ENCODE data around the gene OGDHL. TPM values are rescaled to one million over a fixed set of nuclear protein-coding genes. Genes with fewer than 3 reads are reported as not detected.
"Not testable (repeated sequence)": the region's sequence is repeated elsewhere in the genome, so short reads cannot be mapped to it uniquely, and the experiment has no call there.

The OGDHL gene
- total and polyA plus RNA-seq, 5 donors = 3.6 to 12.1 (median 8.3) TPM

DNA sequence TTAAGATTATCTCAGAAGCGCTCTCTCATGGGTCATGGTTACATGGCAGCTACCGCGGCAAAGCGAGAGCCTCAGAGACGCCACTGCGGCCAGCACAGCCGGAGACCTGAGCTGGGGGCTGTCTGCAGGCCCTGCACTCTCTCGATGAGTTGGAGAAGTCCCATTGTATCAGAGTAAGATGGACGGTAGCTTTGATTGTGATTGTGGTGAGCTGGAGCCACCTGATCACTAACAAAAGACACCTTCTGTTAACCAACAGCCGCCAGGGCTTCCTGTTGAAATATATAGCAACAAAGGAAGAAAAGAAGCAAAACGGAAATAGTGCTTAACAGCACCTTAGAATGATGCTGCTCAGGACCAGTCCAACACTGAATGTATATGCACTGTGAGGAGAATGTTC is 8.9 kb upstream of the OGDHL start:
- ATAC-seq; intact Hi-C loops (cut with DNase I); H3K4me1 ChIP-seq (ENCODE audit: control insufficient read depth, insufficient read depth, low read length); DNase-seq; H3K27ac ChIP-seq (ENCODE audit: low read length); H3K9me3 ChIP-seq (ENCODE audit: control insufficient read depth, low read length); H3K4me3 ChIP-seq (ENCODE audit: low read length); H3K27me3 ChIP-seq (ENCODE audit: control insufficient read depth, insufficient read depth): not testable (repeated sequence)
- 37% methylated on average over 11 of the region's 11 CpGs for WGBS

DNA sequence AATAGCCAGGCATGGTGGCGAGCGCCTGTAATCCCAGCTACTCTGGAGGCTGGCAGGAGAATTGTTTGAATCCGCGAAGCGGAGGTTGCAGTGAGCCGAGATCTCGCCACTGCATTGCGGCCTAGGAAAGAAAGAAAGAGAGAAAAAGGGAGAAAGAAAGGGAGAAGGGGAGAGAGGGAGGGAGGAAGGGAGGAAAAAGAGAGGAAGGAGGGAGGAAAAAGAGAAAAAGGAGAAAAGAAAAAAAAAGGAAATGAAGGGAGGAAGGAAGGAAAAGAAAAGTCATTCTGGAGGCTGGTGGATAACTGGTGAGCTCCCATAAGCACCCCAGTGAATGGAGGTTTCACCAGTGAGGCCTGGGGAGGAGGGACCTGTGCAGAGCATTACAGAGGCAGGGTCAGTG is 7.6 kb upstream of the OGDHL start:
- intact Hi-C loops (cut with DNase I) = no loop called here
- Histone ChIP-seq H3K4me1 (ENCODE audit: control insufficient read depth, insufficient read depth, low read length) (no peaks in the 10 kb centered on the region), H3K27ac (ENCODE audit: low read length) (no peak overlapping the region), H3K4me3 (ENCODE audit: low read length) (no peak overlapping the region), H3K9me3 (ENCODE audit: control insufficient read depth, low read length) (no peaks in the 10 kb centered on the region), H3K27me3 (ENCODE audit: control insufficient read depth, insufficient read depth) (peaks cover 7% of the 10 kb centered on the region)
- DNase-seq (no peak), ATAC-seq (no peak)
- WGBS = 98% methylated on average over 8 of the region's 8 CpGs

DNA sequence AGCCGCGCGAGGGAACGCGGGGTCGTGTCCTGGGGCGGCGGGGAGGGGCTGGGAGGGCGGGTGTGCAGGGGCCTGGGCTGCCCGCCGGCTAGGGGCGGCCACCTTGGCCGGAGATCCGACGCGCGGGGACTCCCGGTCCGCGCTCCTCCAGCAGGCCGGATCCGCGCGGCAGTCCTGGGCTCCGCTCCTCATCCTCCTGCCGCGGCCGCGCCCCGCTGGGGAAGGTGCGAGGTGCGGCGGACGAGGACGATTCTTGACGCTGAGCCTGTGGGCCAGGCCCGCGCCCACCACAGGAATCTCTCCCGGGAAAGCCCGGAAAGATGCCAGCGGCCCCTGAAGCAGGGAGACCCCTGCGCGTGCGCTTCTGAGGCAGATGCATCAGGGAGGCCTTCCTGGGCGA is 6.6 kb upstream of the OGDHL start:
- intact Hi-C loops (cut with DNase I) = no loop called here
- DNase-seq (no peak), ATAC-seq (peak in 1 of 2 donors; percentile 40)
- H3K27me3 ChIP-seq (ENCODE audit: control insufficient read depth, insufficient read depth) = peaks cover 7% of the 10 kb centered on the region
- H3K4me1 ChIP-seq (ENCODE audit: control insufficient read depth, insufficient read depth, low read length) = no peaks in the 10 kb centered on the region
- H3K4me3 ChIP-seq (ENCODE audit: low read length) = no peak overlapping the region
- no peak overlapping the region for H3K27ac ChIP-seq (ENCODE audit: low read length)
- 4% methylated on average over 45 of the region's 45 CpGs for WGBS
- H3K9me3 ChIP-seq (ENCODE audit: control insufficient read depth, low read length) = no peaks in the 10 kb centered on the region

DNA sequence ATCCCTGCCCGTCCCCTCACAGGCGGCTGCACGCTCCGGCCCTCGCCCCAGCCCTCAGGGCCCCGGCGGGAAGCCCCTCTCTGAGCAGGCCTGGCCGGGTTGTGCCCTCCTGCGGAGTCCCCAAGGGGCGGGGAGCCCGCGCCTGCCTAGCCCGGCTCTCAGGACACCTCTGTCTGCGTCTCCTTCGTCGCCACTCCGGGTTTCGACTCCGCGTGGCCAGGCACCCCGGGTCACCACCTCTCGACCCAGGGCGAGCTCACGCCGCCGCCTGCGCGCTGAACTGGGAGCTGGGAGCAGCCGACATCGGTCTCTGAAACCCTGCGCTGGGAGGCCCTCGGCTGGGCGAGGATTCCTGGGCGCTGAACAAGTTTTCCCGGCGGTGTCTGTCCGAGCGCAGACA is 6.2 kb upstream of the OGDHL start:
- Histone ChIP-seq H3K27ac (ENCODE audit: low read length) (no peak overlapping the region), H3K27me3 (ENCODE audit: control insufficient read depth, insufficient read depth) (peaks cover 7% of the 10 kb centered on the region), H3K9me3 (ENCODE audit: control insufficient read depth, low read length) (no peaks in the 10 kb centered on the region), H3K4me1 (ENCODE audit: control insufficient read depth, insufficient read depth, low read length) (no peaks in the 10 kb centered on the region), H3K4me3 (ENCODE audit: low read length) (no peak overlapping the region)
- intact Hi-C loops (cut with DNase I) = no loop called here
- WGBS = 4% methylated on average over 38 of the region's 38 CpGs
- peak in 1 of 2 donors; percentile 36 for ATAC-seq
- DNase-seq = no peak

DNA sequence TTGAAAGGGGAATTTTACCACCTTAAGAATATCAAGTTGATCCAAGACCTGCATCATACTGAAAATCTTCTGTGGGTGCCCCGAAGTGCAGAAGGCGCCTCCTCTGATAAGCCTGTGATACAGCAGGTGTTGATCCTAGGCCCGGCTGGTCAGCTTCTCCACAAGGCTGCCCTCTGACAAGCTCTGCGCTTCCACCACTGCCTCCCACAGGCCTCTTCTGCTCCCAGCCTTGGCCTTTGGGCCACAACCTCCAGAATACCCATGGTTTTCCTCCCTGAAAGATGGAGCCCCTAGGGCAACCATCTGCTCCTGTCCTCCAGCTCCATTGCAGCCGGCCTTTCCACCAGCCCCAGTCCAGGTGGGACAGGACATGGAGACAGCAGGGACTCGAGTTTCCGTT is 5.6 kb upstream of the OGDHL start:
- no peak overlapping the region for H3K27ac ChIP-seq (ENCODE audit: low read length)
- no peak for DNase-seq
- no peak overlapping the region for H3K4me3 ChIP-seq (ENCODE audit: low read length)
- H3K9me3 ChIP-seq (ENCODE audit: control insufficient read depth, low read length) = no peaks in the 10 kb centered on the region
- peaks cover 7% of the 10 kb centered on the region for H3K27me3 ChIP-seq (ENCODE audit: control insufficient read depth, insufficient read depth)
- intact Hi-C loops (cut with DNase I) = no loop called here
- no peak for ATAC-seq
- H3K4me1 ChIP-seq (ENCODE audit: control insufficient read depth, insufficient read depth, low read length) = no peaks in the 10 kb centered on the region
- whole genome bisulfite sequencing = 47% methylated on average over 7 of the region's 7 CpGs

DNA sequence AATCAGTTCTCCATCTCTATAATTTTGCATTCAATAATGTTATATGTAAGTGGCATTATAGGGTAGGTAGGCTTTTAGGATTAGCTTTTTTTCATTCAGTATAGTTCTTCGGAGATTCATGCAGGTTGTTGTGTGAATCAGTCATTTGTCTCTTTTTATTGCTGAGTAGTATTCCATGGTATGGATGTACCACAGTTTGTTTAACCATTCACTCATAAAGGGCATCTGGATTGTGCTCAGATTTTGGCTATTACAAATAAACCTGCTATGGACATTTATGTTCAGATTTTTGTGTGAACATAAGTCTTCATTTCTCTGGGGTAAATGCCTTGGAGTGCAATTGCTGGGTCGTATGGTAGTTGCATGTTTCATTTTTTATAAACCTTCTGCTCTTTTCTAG is 4.4 kb upstream of the OGDHL start:
- Histone ChIP-seq H3K9me3 (ENCODE audit: control insufficient read depth, low read length) (no peaks in the 10 kb centered on the region), H3K4me3 (ENCODE audit: low read length) (no peak overlapping the region), H3K27ac (ENCODE audit: low read length) (no peak overlapping the region), H3K27me3 (ENCODE audit: control insufficient read depth, insufficient read depth) (peaks cover 7% of the 10 kb centered on the region), H3K4me1 (ENCODE audit: control insufficient read depth, insufficient read depth, low read length) (no peaks in the 10 kb centered on the region)
- DNase-seq (no peak), ATAC-seq (no peak)
- WGBS = 82% methylated on average over 2 of the region's 2 CpGs
- intact Hi-C loops (cut with DNase I) = no loop called here

DNA sequence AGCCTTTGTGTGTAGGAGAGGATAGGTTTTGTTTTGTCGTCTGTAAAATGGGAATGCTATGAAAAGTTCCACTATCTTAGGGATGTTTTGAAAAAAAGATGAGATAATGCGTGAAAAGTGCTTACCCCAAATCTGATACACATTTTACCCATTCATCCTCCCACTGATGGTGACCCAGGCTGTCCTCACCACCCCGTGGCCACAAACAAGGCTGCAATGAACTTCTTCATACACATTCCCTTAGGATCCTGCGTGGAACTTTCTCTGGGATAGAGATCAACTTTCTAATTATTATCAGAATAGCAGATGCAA is 399 bp upstream of the OGDHL start:
- Histone ChIP-seq H3K4me3 (ENCODE audit: low read length) (no peak overlapping the region), H3K4me1 (ENCODE audit: control insufficient read depth, insufficient read depth, low read length) (no peaks in the 10 kb centered on the region), H3K27me3 (ENCODE audit: control insufficient read depth, insufficient read depth) (no peaks in the 10 kb centered on the region), H3K9me3 (ENCODE audit: control insufficient read depth, low read length) (no peaks in the 10 kb centered on the region), H3K27ac (ENCODE audit: low read length) (no peak overlapping the region)
- WGBS = 40% methylated on average over 4 of the region's 4 CpGs
- ATAC-seq (no peak), DNase-seq (no peak)
- intact Hi-C loops (cut with DNase I) = no loop called here

DNA sequence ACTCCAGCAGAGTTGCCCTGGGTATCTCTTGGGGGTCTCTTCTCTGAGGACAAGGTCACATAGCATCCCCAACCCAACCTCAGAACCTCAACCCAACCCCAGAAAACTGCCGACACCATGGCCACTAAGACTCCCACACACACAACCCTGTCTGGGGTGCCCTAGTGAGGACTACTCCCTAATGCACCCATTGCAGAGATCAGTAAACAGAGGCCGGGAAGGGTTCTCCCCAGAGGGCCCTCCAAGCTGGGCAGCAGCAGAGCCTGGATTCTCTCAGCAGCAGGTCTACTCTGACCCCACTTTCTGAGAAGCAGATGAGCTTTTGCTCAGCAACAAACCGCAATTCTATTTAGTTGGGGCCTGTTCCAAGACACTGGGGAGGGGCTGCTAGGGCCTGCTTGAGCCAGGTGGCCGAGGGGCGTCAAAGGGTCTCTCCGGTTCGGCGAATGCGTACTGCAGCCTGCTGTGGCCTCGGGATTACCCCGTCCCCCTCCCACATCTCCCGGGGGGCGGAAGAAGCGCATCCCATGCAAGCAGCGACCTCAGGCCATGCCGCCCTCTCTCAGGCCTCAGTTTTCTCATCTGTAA is 828 bp downstream of the OGDHL start:
- ATAC-seq (no peak), DNase-seq (peak in 1 of 3 donors; percentile 11)
- Histone ChIP-seq H3K4me1 (ENCODE audit: control insufficient read depth, insufficient read depth, low read length) (no peaks in the 10 kb centered on the region), H3K4me3 (ENCODE audit: low read length) (peak overlapping the region; percentile 54), H3K27ac (ENCODE audit: low read length) (no peak overlapping the region), H3K27me3 (ENCODE audit: control insufficient read depth, insufficient read depth) (no peaks in the 10 kb centered on the region), H3K9me3 (ENCODE audit: control insufficient read depth, low read length) (no peaks in the 10 kb centered on the region)
- WGBS = 21% methylated on average over 16 of the region's 16 CpGs
- intact Hi-C loops (cut with DNase I) = no loop called here

DNA sequence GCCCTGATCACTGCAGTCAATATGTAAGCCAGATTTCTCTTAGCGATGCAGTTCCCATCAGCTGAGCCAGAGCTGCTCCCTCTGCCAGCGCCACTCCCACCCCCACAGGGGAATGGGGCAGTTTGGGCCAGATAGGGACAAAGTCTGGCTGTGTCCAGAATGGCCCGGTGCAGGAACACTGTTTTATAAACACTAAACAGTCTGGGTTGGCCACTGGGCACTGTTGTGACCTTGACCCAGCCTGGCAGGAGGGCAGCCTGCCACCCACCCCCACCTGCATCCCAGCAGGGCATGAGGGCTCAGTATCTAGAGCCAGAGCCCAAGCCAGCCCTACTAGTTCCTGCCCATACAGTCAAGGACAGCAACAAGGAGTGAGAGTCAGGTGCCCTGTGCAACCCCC is 1.3 kb downstream of the OGDHL start:
- H3K27me3 ChIP-seq (ENCODE audit: control insufficient read depth, insufficient read depth) = no peaks in the 10 kb centered on the region
- intact Hi-C loops (cut with DNase I) = no loop called here
- WGBS = 74% methylated on average over 3 of the region's 3 CpGs
- no peaks in the 10 kb centered on the region for H3K9me3 ChIP-seq (ENCODE audit: control insufficient read depth, low read length)
- ATAC-seq (no peak), DNase-seq (peak in 1 of 3 donors; percentile 18)
- no peak overlapping the region for H3K27ac ChIP-seq (ENCODE audit: low read length)
- no peaks in the 10 kb centered on the region for H3K4me1 ChIP-seq (ENCODE audit: control insufficient read depth, insufficient read depth, low read length)
- H3K4me3 ChIP-seq (ENCODE audit: low read length) = no peak overlapping the region

DNA sequence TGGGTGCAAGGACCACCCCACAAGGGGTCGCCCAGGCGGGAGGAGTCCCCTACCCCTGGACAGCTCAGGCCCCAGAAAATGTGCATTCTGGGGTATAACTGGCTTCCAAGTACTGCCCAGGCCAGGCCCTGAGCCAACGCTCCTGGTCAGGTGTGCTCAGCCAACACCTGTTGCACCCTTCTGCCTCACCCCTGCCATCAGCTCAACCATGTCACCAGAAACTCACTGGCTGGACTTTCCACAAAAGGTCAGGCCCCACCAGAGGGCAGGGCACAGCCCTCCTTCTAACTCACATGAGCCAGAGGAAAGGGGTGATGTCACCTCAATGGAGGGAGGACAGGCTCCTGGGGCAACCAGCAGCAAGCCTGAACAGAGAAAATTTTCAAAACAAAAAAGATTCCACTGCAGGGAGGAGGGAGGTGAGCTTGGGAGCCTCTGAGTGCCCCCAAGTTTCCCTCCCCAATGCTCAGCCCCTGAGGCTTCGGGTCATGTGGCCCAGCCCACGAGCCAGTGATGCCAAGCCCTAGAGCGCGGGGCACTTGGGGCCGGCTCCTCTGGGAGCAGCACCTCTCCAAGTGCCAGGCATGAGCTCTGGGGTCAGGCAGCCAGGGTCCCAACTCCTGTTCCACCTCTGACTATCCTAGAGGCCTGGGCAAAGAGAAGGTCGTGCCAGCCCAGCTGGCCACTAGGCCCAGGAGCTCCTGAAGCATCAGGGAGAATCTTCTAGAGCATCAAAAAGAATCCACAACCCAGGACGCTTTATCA is 2.2 kb downstream of the OGDHL start:
- no peaks in the 10 kb centered on the region for H3K4me1 ChIP-seq (ENCODE audit: control insufficient read depth, insufficient read depth, low read length)
- 81% methylated on average over 10 of the region's 10 CpGs for WGBS
- H3K27ac ChIP-seq (ENCODE audit: low read length) = no peak overlapping the region
- H3K4me3 ChIP-seq (ENCODE audit: low read length) = no peak overlapping the region
- H3K9me3 ChIP-seq (ENCODE audit: control insufficient read depth, low read length) = no peaks in the 10 kb centered on the region
- ATAC-seq (no peak), DNase-seq (peak in 1 of 3 donors; percentile 19)
- intact Hi-C loops (cut with DNase I) = no loop called here
- no peaks in the 10 kb centered on the region for H3K27me3 ChIP-seq (ENCODE audit: control insufficient read depth, insufficient read depth)

DNA sequence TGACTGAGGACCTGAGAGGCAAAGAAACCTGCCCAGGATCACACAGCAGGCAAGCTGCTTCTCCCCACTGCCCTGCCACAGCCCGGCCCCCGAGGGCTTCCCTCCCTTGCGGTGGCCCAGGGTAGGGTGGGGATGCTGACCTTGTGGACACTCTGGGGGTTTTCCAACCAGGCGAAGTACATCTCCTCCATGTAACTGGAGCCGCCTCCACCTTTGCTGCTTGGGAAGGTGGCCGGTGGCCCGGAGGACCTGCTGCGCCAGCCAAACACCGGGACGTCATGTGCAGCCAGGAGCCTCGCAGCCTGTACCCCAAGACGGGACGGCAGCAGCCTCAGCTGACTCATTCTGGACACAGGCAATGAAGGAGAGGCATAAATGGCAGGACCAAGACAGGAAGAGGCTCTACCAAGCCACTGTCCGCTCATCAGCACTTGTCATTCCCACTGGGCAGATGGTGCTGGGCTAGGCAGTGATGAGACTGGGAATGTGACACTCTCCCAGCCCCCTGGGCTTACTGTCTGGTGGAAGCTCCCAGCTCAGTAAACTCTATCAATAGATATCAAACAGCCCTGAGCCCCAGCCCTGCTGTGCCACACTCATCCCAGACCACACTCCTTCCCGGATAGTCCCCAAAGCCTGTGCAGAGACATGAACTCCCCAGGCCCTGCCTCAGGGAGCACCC is 3.7 kb downstream of the OGDHL start:
- H3K4me1 ChIP-seq (ENCODE audit: control insufficient read depth, insufficient read depth, low read length) = no peaks in the 10 kb centered on the region
- H3K27me3 ChIP-seq (ENCODE audit: control insufficient read depth, insufficient read depth) = no peaks in the 10 kb centered on the region
- no peaks in the 10 kb centered on the region for H3K9me3 ChIP-seq (ENCODE audit: control insufficient read depth, low read length)
- ATAC-seq (no peak), DNase-seq (no peak)
- no peak overlapping the region for H3K27ac ChIP-seq (ENCODE audit: low read length)
- intact Hi-C loops (cut with DNase I) = no loop called here
- no peak overlapping the region for H3K4me3 ChIP-seq (ENCODE audit: low read length)
- 89% methylated on average over 15 of the region's 15 CpGs for WGBS
